ENCODE results near the gene CAMK2G.

CAMK2G gene

GRCh38 chr10:73863039-73863817, 11.1 kb downstream of the CAMK2G start:
- DNase-seq (ENCODE audit: low read depth in 2 of 2) = no peak

- no peak for DNase-seq (ENCODE audit: low read depth in 2 of 2)
Observed at GRCh38 chr10:73862011-73862410, 12.3 kb downstream of the CAMK2G start.

- no peak for DNase-seq (ENCODE audit: low read depth in 2 of 2)
Observed at GRCh38 chr10:73859784-73860491, 14.4 kb downstream of the CAMK2G start.

GRCh38 chr10:73859428-73859783, 14.9 kb downstream of the CAMK2G start:
- DNase-seq (ENCODE audit: low read depth in 2 of 2) = peak; percentile 50 to 54

GRCh38 chr10:73858750-73859427, 15.5 kb downstream of the CAMK2G start:
- no peak for DNase-seq (ENCODE audit: low read depth in 2 of 2)

- DNase-seq (ENCODE audit: low read depth in 2 of 2) = no peak
Observed at GRCh38 chr10:73858013-73858708, 16.2 kb downstream of the CAMK2G start.

- DNase-seq (ENCODE audit: low read depth in 2 of 2) = peak in 1 of 2 donors; percentile 28
Observed at GRCh38 chr10:73857446-73857845, 16.9 kb downstream of the CAMK2G start.

GRCh38 chr10:73856261-73856660, 18.1 kb downstream of the CAMK2G start:
- no peak for DNase-seq (ENCODE audit: low read depth in 2 of 2)

- no peak for DNase-seq (ENCODE audit: low read depth in 2 of 2)
Observed at GRCh38 chr10:73855413-73855812, 18.9 kb downstream of the CAMK2G start.

GRCh38 chr10:73854310-73854709, 20.0 kb downstream of the CAMK2G start:
- no peak for DNase-seq (ENCODE audit: low read depth in 2 of 2)

- DNase-seq (ENCODE audit: low read depth in 2 of 2) = no peak
Observed at GRCh38 chr10:73853196-73853595, 21.2 kb downstream of the CAMK2G start.

GRCh38 chr10:73850863-73851461, 23.4 kb downstream of the CAMK2G start:
- no peak for DNase-seq (ENCODE audit: low read depth in 2 of 2)

- no peak for DNase-seq (ENCODE audit: low read depth in 2 of 2)
Observed at GRCh38 chr10:73850211-73850610, 24.1 kb downstream of the CAMK2G start.

- DNase-seq (ENCODE audit: low read depth in 2 of 2) = peak; percentile 70 to 82
Observed at GRCh38 chr10:73848821-73849489, 25.4 kb downstream of the CAMK2G start.

- no peak for DNase-seq (ENCODE audit: low read depth in 2 of 2)
Observed at GRCh38 chr10:73847031-73847430, 27.3 kb downstream of the CAMK2G start.

GRCh38 chr10:73843261-73843660, 31.1 kb downstream of the CAMK2G start:
- no peak for DNase-seq (ENCODE audit: low read depth in 2 of 2)

- DNase-seq (ENCODE audit: low read depth in 2 of 2) = no peak
Observed at GRCh38 chr10:73842349-73842748, 32.0 kb downstream of the CAMK2G start.

- no peak for DNase-seq (ENCODE audit: low read depth in 2 of 2)
Observed at GRCh38 chr10:73841526-73842285, 32.6 kb downstream of the CAMK2G start.

- DNase-seq (ENCODE audit: low read depth in 2 of 2) = no peak
Observed at GRCh38 chr10:73841061-73841421, 33.3 kb downstream of the CAMK2G start.

- no peak for DNase-seq (ENCODE audit: low read depth in 2 of 2)
Observed at GRCh38 chr10:73840403-73841060, 33.8 kb downstream of the CAMK2G start.
